SKM-1 (cell line): ENCODE measurements around the gene OR51V1.
"Not testable (repeated sequence)": the region's sequence is repeated elsewhere in the genome, so short reads cannot be mapped to it uniquely, and the experiment has no call there.

Source experiments
- DNase-seq: peaks from one replicate; lab custom pipeline; 2025; ENCODE audit not compliant: unreplicated experiment; lab: John Stamatoyannopoulos, UW

OR51V1 gene

GRCh38 chr11:5200582-5200981 is at the start of gene OR51V1:
Gene OR51V1, minus strand, starts transcription at chr11:5200682. Its CDS starts 0 bp downstream, at chr11:5200682.
- DNase-seq, result no peak

- DNase-seq, result not testable (repeated sequence)
Measured at GRCh38 chr11:5249807-5250396, 49.4 kb upstream of the OR51V1 start, which contains the start of gene HBG1. Gene HBG1, minus strand, starts transcription at chr11:5249857. Its CDS starts 53 bp downstream, at chr11:5249804.

GRCh38 chr11:5248498-5248897 is 48.0 kb upstream of the OR51V1 start:
- not testable (repeated sequence) for DNase-seq

- DNase-seq, result no peak
Measured at GRCh38 chr11:5247472-5248192, 47.1 kb upstream of the OR51V1 start.

- DNase-seq, result no peak
Measured at GRCh38 chr11:5246772-5247471, 46.4 kb upstream of the OR51V1 start.

- DNase-seq, result no peak
Measured at GRCh38 chr11:5245155-5245554, 44.7 kb upstream of the OR51V1 start.

- DNase-seq, result no peak
Measured at GRCh38 chr11:5243816-5244180, 43.3 kb upstream of the OR51V1 start.

- no peak for DNase-seq
Measured at GRCh38 chr11:5242933-5243815, 42.7 kb upstream of the OR51V1 start.

- DNase-seq, result no peak
Measured at GRCh38 chr11:5242208-5242607, 41.7 kb upstream of the OR51V1 start.

GRCh38 chr11:5241458-5241857 is 41.0 kb upstream of the OR51V1 start:
- DNase-seq, result no peak

- no peak for DNase-seq
Measured at GRCh38 chr11:5240458-5240857, 40.0 kb upstream of the OR51V1 start.

GRCh38 chr11:5240056-5240455 is 39.6 kb upstream of the OR51V1 start:
- DNase-seq, result no peak

GRCh38 chr11:5239046-5239445 is 38.6 kb upstream of the OR51V1 start:
- no peak for DNase-seq

GRCh38 chr11:5238486-5238885 is 38.0 kb upstream of the OR51V1 start:
- peak; percentile 14 for DNase-seq

GRCh38 chr11:5237420-5237819 is 36.9 kb upstream of the OR51V1 start:
- DNase-seq, result no peak

- DNase-seq, result no peak
Measured at GRCh38 chr11:5235364-5236095, 35.0 kb upstream of the OR51V1 start.

- DNase-seq, result peak; percentile 71
Measured at GRCh38 chr11:5234381-5234834, 33.9 kb upstream of the OR51V1 start, which contains the start of gene HBD. Gene HBD, minus strand, starts transcription at chr11:5234483. Its CDS starts 50 bp downstream, at chr11:5234433.

- DNase-seq, result no peak
Measured at GRCh38 chr11:5233307-5233706, 32.8 kb upstream of the OR51V1 start.

- no peak for DNase-seq
Measured at GRCh38 chr11:5232821-5233220, 32.3 kb upstream of the OR51V1 start.

- DNase-seq, result peak; percentile 64
Measured at GRCh38 chr11:5232176-5232575, 31.7 kb upstream of the OR51V1 start.
